Measurements from ENCODE around the gene GRIFIN.

The GRIFIN gene

GRCh38 chr7:2432910-2433712 lies 43.1 kb downstream of the GRIFIN start:
- no peak for DNase-seq (ENCODE audit: low read depth)

GRCh38 chr7:2431260-2431867 lies 44.8 kb downstream of the GRIFIN start:
- no peak for DNase-seq (ENCODE audit: low read depth)

DNA sequence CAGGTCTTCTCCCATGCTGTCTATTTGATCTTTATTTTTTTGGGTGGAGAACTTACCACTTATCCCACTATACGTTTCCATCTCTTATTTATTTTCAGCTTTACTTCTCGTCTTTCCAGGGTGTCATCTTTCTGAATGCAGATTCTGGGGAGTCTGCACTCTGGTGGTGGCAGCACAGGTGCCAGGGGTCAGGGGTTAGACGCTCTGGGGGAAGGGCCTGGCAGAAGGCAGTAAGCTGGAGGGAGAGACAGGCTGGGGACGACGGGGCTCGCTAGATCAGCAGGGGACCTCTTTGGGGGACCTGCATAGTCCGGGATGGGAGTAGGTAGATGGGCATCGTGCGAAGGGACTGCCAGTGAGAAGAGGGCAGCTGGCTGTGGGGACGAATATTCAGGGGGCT lies 50.4 kb downstream of the GRIFIN start:
- no peak for DNase-seq (ENCODE audit: low read depth)

Data from T-helper 22 cell (primary cell).